Measurements from ENCODE around the gene CYP4A11.
"Not testable (repeated sequence)": the region's sequence is repeated elsewhere in the genome, so short reads cannot be mapped to it uniquely, and the experiment has no call there.

The CYP4A11 gene

GRCh38 chr1:46903481-46903880 lies 37.8 kb downstream of the CYP4A11 start:
- DNase-seq: peak; percentile 91

DNA sequence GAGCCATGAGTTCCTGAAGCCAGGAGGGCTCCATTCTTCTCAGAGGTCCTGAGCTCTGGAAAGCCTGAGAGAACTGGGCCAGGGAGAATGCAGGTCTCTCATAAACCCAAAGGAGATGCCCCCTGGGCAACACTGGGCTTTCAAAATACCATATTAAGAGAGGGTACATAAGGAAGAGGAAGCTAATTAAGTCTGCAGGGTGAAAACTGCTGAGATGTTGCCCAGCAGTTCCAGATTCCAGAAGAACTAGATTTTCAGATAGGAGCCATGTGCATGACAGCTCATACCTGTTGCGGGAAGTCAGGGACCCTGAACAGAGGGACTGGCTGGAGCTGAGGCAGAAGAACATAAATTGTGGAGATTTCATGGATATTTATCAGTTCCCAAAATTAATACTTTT lies 40.9 kb downstream of the CYP4A11 start:
- DNase-seq: no peak

- DNase-seq: not testable (repeated sequence)
These were observed 59.6 kb downstream of the CYP4A11 start for GRCh38 chr1:46881656-46882055.

Data from DMS53 (cell line).